Keratinocyte (primary cell): ENCODE results near the gene KCNJ6. TPM values are rescaled to one million over a fixed set of nuclear protein-coding genes. Genes with fewer than 3 reads are reported as not detected.

Source experiments
- DNase-seq: peaks from one replicate; pipeline ENCODE4 v3.0.0-alpha.2; 2011; ENCODE audit warnings: low read depth, missing footprints, low spot score
- FAIRE-seq: peaks from 2 replicates; lab custom pipeline; 2011; peaks lifted over from hg19 to GRCh38; lab: Jason Lieb, UNC
- H2AFZ ChIP-seq: 2 replicates; pipeline ENCODE4 v1.6.0; 2012; ENCODE audit warnings: low read length, control low read depth, inconsistent platforms; ENCODE audit not compliant: control insufficient read depth
- H3K27ac ChIP-seq: 2 replicates; pipeline ENCODE4 v1.5.1; 2011; ENCODE audit warnings: low read length; ENCODE audit not compliant: control insufficient read depth, insufficient read depth
- H3K27me3 ChIP-seq: 3 replicates; pipeline ENCODE4 v1.6.0; 2011; ENCODE audit warnings: low read length; ENCODE audit not compliant: control insufficient read depth, insufficient read depth; ENCODE audit errors: extremely low read depth
- H3K36me3 ChIP-seq, 2 experiments: 2 replicates in 1 of 2; 3 replicates in 1 of 2; pipeline ENCODE4 v1.5.1; 2011; ENCODE audit warnings: low read length in 2 of 2, mild to moderate bottlenecking in 1 of 2; ENCODE audit not compliant: control insufficient read depth in 2 of 2, insufficient read depth in 2 of 2; ENCODE audit errors: extremely low read depth in 1 of 2
- H3K4me1 ChIP-seq: 3 replicates; pipeline ENCODE4 v1.5.1; 2011; ENCODE audit warnings: low read length; ENCODE audit not compliant: control insufficient read depth, insufficient read depth; ENCODE audit errors: extremely low read depth
- H3K4me2 ChIP-seq: 3 replicates; pipeline ENCODE4 v1.6.0; 2011; ENCODE audit warnings: low read depth, low read length; ENCODE audit not compliant: control insufficient read depth, insufficient read depth; ENCODE audit errors: extremely low read depth
- H3K4me3 ChIP-seq, 3 experiments: fragments of 200-600 bp in 1 of 3; sonication (generic) in 1 of 3; 2 replicates in 2 of 3; 3 replicates in 1 of 3; pipeline ENCODE4 v1.5.1; 2011 to 2016; ENCODE audit warnings: low read length in 3 of 3, mild to moderate bottlenecking in 3 of 3, control low read depth in 2 of 3, inconsistent platforms in 1 of 3, low read depth in 1 of 3, mixed read lengths in 1 of 3, mixed run types in 1 of 3, moderate library complexity in 1 of 3; ENCODE audit not compliant: control insufficient read depth in 2 of 3, insufficient read depth in 2 of 3; ENCODE audit errors: extremely low read depth in 1 of 3
- H3K79me2 ChIP-seq: 2 replicates; pipeline ENCODE4 v1.6.0; 2012; ENCODE audit warnings: low read length; ENCODE audit not compliant: control insufficient read depth, insufficient read depth
- H3K9ac ChIP-seq: 3 replicates; pipeline ENCODE4 v1.6.0; 2011; ENCODE audit warnings: low read length; ENCODE audit not compliant: control insufficient read depth, insufficient read depth; ENCODE audit errors: extremely low read depth
- H3K9me1 ChIP-seq: 3 replicates; pipeline ENCODE4 v1.6.0; 2011; ENCODE audit warnings: low read length; ENCODE audit not compliant: control insufficient read depth, insufficient read depth; ENCODE audit errors: extremely low read depth
- H3K9me3 ChIP-seq: 2 replicates; pipeline ENCODE4 v1.5.1; 2012; ENCODE audit warnings: low read depth, low read length; ENCODE audit not compliant: control insufficient read depth
- H4K20me1 ChIP-seq: 3 replicates; pipeline ENCODE4 v1.6.0; 2011; ENCODE audit warnings: low read length; ENCODE audit not compliant: control insufficient read depth, insufficient read depth; ENCODE audit errors: extremely low read depth
- EZH2 ChIP-seq: IDR thresholded peaks from one replicate; pipeline ENCODE4 v1.6.1; 2012; ENCODE audit warnings: inconsistent platforms, mild to moderate bottlenecking, low read length, moderate library complexity
- dilution Hi-C: fragments of 300-500 bp; cut with MboI; formaldehyde crosslinking; loops from one replicate; pipeline ENCODE4 v1.7.0; 2020; ENCODE audit warnings: low sequenced_read_pairs; ENCODE audit not compliant: extremely low pct_ligation_motif_present
- polyA plus RNA-seq, 5 experiments: library from polyadenylated mRNA; depleted of rRNA in 3 of 5; stranded (reverse) in 3 of 5; stranded (forward) in 1 of 5; unstranded in 1 of 5; fragments of >200 nt; gene quantifications; 1 replicate in 1 of 5; 2 replicates in 3 of 5; 3 replicates in 1 of 5; pipeline versions ENCODE4 v1.2.1 to v1.2.3, GENCODE V29; 2011 to 2012; ENCODE audit warnings: missing spikeins in 2 of 5, low read depth in 1 of 5, low replicate concordance in 1 of 5
- TF ChIP-seq, protein P1 (sequence below), 3 experiments: IDR thresholded peaks in 1 of 3; conservative IDR thresholded peaks in 1 of 3; optimal IDR thresholded peaks in 1 of 3; 2 replicates in 2 of 3; 3 replicates in 1 of 3; pipeline versions ENCODE3 to v1.5.1; 2011; ENCODE audit warnings: low read length in 3 of 3, mild to moderate bottlenecking in 3 of 3, moderate library complexity in 2 of 3, control low read depth in 1 of 3, inconsistent platforms in 1 of 3; ENCODE audit not compliant: insufficient read depth in 2 of 3; ENCODE audit errors: extremely low read depth in 1 of 3

KCNJ6 gene
- polyA plus RNA-seq, 1 donor (not counting 4 experiments of a cell fraction or from before 2014, with no cell fraction given): not detected

DNA sequence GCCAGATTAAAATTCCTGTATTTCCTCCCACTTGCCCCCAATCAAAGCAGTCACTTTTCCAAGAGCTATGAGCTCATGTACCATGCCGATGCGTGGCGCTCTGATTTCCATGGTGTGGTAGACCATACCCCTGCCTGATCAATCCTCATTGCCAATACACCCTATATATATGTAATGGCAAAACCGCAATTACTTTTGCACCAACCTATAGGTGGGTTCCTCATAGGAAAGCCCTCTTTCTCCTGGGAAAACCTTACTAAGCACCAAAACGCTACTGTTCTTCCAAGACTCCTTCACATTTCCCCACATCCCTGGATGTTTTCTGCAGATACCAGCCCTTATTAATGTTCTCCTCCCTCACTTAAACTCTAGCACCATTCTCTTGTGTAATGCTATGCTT, 11.0 kb downstream of the KCNJ6 start:
- Histone ChIP-seq H3K4me1 (no peaks in the 10 kb centered on the region), H3K79me2 (no peaks in the 10 kb centered on the region), H3K9me1 (no peaks in the 10 kb centered on the region), H4K20me1 (no peaks in the 10 kb centered on the region), H3K9me3 (no peaks in the 10 kb centered on the region), H3K36me3 (no peaks in the 10 kb centered on the region), H3K4me3 (no peak overlapping the region), H3K4me2 (no peak overlapping the region), H3K27me3 (peaks cover 14% of the 10 kb centered on the region), H3K27ac (no peak overlapping the region), H2AFZ (no peak overlapping the region), H3K9ac (no peak overlapping the region)
- DNase-seq (no peak), FAIRE-seq (no peak)
- dilution Hi-C loops: loop anchor here (25.0 kb wide), 1 partner anchor 193 kb away; no protein-coding TSS in a partner anchor
- TF ChIP-seq, protein P1, sequence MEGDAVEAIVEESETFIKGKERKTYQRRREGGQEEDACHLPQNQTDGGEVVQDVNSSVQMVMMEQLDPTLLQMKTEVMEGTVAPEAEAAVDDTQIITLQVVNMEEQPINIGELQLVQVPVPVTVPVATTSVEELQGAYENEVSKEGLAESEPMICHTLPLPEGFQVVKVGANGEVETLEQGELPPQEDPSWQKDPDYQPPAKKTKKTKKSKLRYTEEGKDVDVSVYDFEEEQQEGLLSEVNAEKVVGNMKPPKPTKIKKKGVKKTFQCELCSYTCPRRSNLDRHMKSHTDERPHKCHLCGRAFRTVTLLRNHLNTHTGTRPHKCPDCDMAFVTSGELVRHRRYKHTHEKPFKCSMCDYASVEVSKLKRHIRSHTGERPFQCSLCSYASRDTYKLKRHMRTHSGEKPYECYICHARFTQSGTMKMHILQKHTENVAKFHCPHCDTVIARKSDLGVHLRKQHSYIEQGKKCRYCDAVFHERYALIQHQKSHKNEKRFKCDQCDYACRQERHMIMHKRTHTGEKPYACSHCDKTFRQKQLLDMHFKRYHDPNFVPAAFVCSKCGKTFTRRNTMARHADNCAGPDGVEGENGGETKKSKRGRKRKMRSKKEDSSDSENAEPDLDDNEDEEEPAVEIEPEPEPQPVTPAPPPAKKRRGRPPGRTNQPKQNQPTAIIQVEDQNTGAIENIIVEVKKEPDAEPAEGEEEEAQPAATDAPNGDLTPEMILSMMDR (optimal IDR thresholded peaks at IDR 0.05 in 1 of 3, IDR thresholded peaks at IDR 0.05 in 1 of 3, conservative IDR thresholded peaks at IDR 0.05 in 1 of 3; ENCODE audit: extremely low read depth in 1 of 3, insufficient read depth in 2 of 3, low read length in 3 of 3): no peak

DNA sequence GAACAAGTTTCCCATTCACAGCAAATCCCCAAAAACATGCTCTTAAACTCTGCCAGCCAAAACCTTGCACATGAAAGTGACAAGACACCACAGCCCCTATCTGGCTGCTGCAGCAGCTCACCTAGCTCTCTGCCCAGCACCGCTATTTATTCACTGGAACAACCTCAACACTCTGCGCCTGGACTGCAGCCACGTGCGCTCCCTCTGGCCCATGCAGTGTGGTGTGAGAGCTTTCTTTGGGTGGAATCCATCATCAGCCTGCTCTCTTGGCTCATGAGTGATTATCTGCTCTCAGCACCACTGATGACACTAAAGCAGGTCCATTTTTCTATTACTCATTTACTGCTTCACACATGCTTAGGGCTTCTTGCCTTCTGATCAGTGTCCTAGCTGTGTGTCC, 11.4 kb downstream of the KCNJ6 start:
- no peaks in the 10 kb centered on the region for H3K79me2 ChIP-seq

More for the DNA sequence above, 11.4 kb downstream of the KCNJ6 start:
- TF ChIP-seq, protein P1 (optimal IDR thresholded peaks at IDR 0.05 in 1 of 3, IDR thresholded peaks at IDR 0.05 in 1 of 3, conservative IDR thresholded peaks at IDR 0.05 in 1 of 3; ENCODE audit: extremely low read depth in 1 of 3, insufficient read depth in 2 of 3, low read length in 3 of 3): no peak
- TF ChIP-seq EZH2: no peak
- dilution Hi-C loops: loop anchor here (25.0 kb wide), 1 partner anchor 193 kb away; no protein-coding TSS in a partner anchor
- no peak overlapping the region for H3K4me2 ChIP-seq
- H3K9me3 ChIP-seq: no peaks in the 10 kb centered on the region
- H3K9ac ChIP-seq: no peak overlapping the region
- no peaks in the 10 kb centered on the region for H3K9me1 ChIP-seq
- FAIRE-seq (no peak), DNase-seq (no peak)
- H3K36me3 ChIP-seq: no peaks in the 10 kb centered on the region
- peaks cover 15% of the 10 kb centered on the region for H3K27me3 ChIP-seq
- no peaks in the 10 kb centered on the region for H4K20me1 ChIP-seq
- no peak overlapping the region for H2AFZ ChIP-seq
- H3K4me3 ChIP-seq: no peak overlapping the region
- no peaks in the 10 kb centered on the region for H3K4me1 ChIP-seq
- no peak overlapping the region for H3K27ac ChIP-seq
